ENCODE results near the gene WTAP. TPM values are rescaled to one million over a fixed set of nuclear protein-coding genes. Genes with fewer than 3 reads are reported as not detected.

Gene WTAP
- total and polyA plus RNA-seq, 2 experiments from 2014 or later, result 108 to 121 TPM

- no peak for TF ChIP-seq ZNF462 (CRISPR knock-in tag; IDR thresholded peaks at IDR 0.05)
- TF ChIP-seq ETS1 (IDR thresholded peaks at IDR 0.05), result no peak
- no peak for TF ChIP-seq REST (IDR thresholded peaks at IDR 0.05; ENCODE audit: unreplicated experiment)
- TF ChIP-seq ZNF331 (CRISPR knock-in tag; IDR thresholded peaks at IDR 0.05; ENCODE audit: low read depth), result no peak
- TF ChIP-seq ZNF114 (CRISPR knock-in tag; IDR thresholded peaks at IDR 0.05), result no peak
- no peak for TF ChIP-seq JUNB (IDR thresholded peaks at IDR 0.05; ENCODE audit: unreplicated experiment)
- TF ChIP-seq EZH2 (IDR thresholded peaks at IDR 0.05; ENCODE audit: low read depth, unreplicated experiment), result no peak
- TF ChIP-seq POLR2AphosphoS5 (IDR thresholded peaks at IDR 0.05; ENCODE audit: low read depth), result no peak
- no peak for TF ChIP-seq STAT1 (IDR thresholded peaks at IDR 0.05; ENCODE audit: unreplicated experiment)
- no peak for TF ChIP-seq CTCF (conservative IDR thresholded peaks at IDR 0.05; ENCODE audit: low read depth in 2 of 2)
Measured at GRCh38 chr6:159762681-159763293, 35.5 kb downstream of the WTAP start (continued).

Measured in GM23338 (cell line).